Left lung (tissue), 10 donors: ENCODE measurements around the gene BAG3. TPM values are rescaled to one million over a fixed set of nuclear protein-coding genes. Genes with fewer than 3 reads are reported as not detected.

Source experiments
- ATAC-seq: fragments of 200-7000 bp; cut with Tn5 transposase; one replicate; pipeline ENCODE4 v1.9.1; 2020; ENCODE audit warnings: moderate library complexity
- DNase-seq, 4 donors: peaks; one replicate each; pipeline ENCODE4 v3.0.0-alpha.2; 2013 to 2020
- H3K27ac ChIP-seq, 2 donors: fragments of 200-600 bp; sonication (generic) in 1 of 2; one replicate each; pipeline versions ENCODE4 v1.5.0 to v1.8.0; 2020 to 2021
- H3K27me3 ChIP-seq, 2 donors: fragments of 200-600 bp; sonication (generic) in 1 of 2; one replicate each; pipeline versions ENCODE4 v1.5.0 to v1.8.0; 2020 to 2021
- H3K36me3 ChIP-seq, 2 donors: fragments of 200-600 bp; sonication (generic) in 1 of 2; one replicate each; pipeline versions ENCODE4 v1.5.0 to v1.8.0; 2020 to 2021
- H3K4me1 ChIP-seq, 2 donors: fragments of 200-600 bp; one replicate each; pipeline ENCODE4 v1.8.0; 2021
- H3K4me3 ChIP-seq, 2 donors: fragments of 200-600 bp; sonication (generic) in 1 of 2; one replicate each; pipeline versions ENCODE4 v1.5.0 to v1.8.0; 2020 to 2021; ENCODE audit warnings: mild to moderate bottlenecking in 1 of 2
- H3K9me3 ChIP-seq, 2 donors: fragments of 200-600 bp; sonication (generic) in 1 of 2; one replicate each; pipeline versions ENCODE4 v1.5.0 to v1.8.0; 2020 to 2021
- CTCF ChIP-seq, 2 donors: fragments of 200-600 bp; sonication (generic) in 1 of 2; IDR thresholded peaks; one replicate each; pipeline versions ENCODE4 v1.5.0 to v1.8.0; 2021; ENCODE audit warnings: antibody characterized with exemption in 2 of 2
- intact Hi-C, 2 donors: fragments of 100-400 bp; cut with DNase I; formaldehyde crosslinking; loops; one replicate each; pipeline versions ENCODE4 v1.11.2 to v1.14.2; 2022
- polyA plus RNA-seq, 6 donors: library from polyadenylated mRNA; unstranded; fragments of 120-200 nt; gene quantifications; one replicate each; pipeline ENCODE4 v1.2.1, GENCODE V29; 2013; ENCODE audit not compliant: insufficient read length in 6 of 6
- total RNA-seq, 2 donors: library from RNA; stranded (reverse); fragmentation: NEBNext Ultra II Directional; extraction: Animal tissue kit (Norgen Biotek cat#: 25700); gene quantifications; one replicate each; pipeline ENCODE4 v1.2.1, GENCODE V29; 2021
- donor health status: DM: no; HTN: yes; CAD: no.
- donor health status: DM: no; HTN: no; CAD: no.

BAG3 gene
- total and polyA plus RNA-seq, 8 donors = 15.5 to 49.9 (median 19.6) TPM

- no peak overlapping the region for H3K4me3 ChIP-seq
- intact Hi-C loops = no loop called here
- no peaks in the 10 kb centered on the region for H3K27me3 ChIP-seq
- H3K9me3 ChIP-seq = no peaks in the 10 kb centered on the region
- H3K4me1 ChIP-seq = peaks cover 11 to 36% of the 10 kb centered on the region in 2 donors
- ATAC-seq (no peak), DNase-seq (no peak)
- H3K36me3 ChIP-seq = peaks cover 3 to 55% of the 10 kb centered on the region in 2 donors
- no peak for TF ChIP-seq CTCF (IDR thresholded peaks at IDR 0.05)
- H3K27ac ChIP-seq = no peak overlapping the region
Measured at GRCh38 chr10:119669975-119670640, 18.9 kb downstream of the BAG3 start.

DNA sequence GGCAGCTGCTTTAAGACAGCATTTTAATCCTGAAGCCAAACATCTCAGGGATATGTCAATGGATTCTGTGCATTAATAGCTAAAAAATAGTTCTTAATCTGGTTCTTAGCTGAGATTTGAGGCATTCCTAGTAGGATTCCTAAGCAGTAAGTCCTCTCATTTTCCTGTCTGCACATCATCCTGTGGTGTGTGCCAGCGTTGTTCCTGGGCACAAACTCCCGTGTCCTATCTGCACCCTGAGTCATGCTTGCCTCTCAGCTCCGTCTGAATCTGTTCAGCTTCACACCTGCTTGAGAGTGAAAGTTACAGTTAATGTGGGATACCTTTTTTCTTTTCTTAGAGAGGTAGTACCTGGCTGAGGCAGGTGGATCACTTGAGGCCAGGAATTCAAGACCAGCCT is 19.5 kb downstream of the BAG3 start:
- H3K27ac ChIP-seq = no peak overlapping the region
- no peak for DNase-seq
- peaks cover 3 to 58% of the 10 kb centered on the region in 2 donors for H3K36me3 ChIP-seq
- intact Hi-C loops = no loop called here
- H3K4me3 ChIP-seq = no peak overlapping the region
- no peak for TF ChIP-seq CTCF (IDR thresholded peaks at IDR 0.05)
- no peak for ATAC-seq
- peaks cover 11 to 31% of the 10 kb centered on the region in 2 donors for H3K4me1 ChIP-seq
- H3K27me3 ChIP-seq = no peaks in the 10 kb centered on the region
- H3K9me3 ChIP-seq = no peaks in the 10 kb centered on the region

- no peak overlapping the region for H3K27ac ChIP-seq
- no peaks in the 10 kb centered on the region for H3K27me3 ChIP-seq
- no peak overlapping the region for H3K4me3 ChIP-seq
- H3K9me3 ChIP-seq = no peaks in the 10 kb centered on the region
- intact Hi-C loops = no loop called here
- no peak for ATAC-seq
- TF ChIP-seq CTCF (IDR thresholded peaks at IDR 0.05) = no peak
- H3K4me1 ChIP-seq = peaks cover 7 to 24% of the 10 kb centered on the region in 2 donors
- no peak for DNase-seq
- peaks cover 3 to 63% of the 10 kb centered on the region in 2 donors for H3K36me3 ChIP-seq
Measured at GRCh38 chr10:119671381-119671780, 20.2 kb downstream of the BAG3 start.

- intact Hi-C loops = no loop called here
- Histone ChIP-seq H3K27ac (no peak overlapping the region), H3K36me3 (peaks cover 3 to 72% of the 10 kb centered on the region in 2 donors), H3K9me3 (no peaks in the 10 kb centered on the region), H3K4me1 (peaks cover 7 to 15% of the 10 kb centered on the region in 2 donors), H3K27me3 (no peaks in the 10 kb centered on the region), H3K4me3 (no peak overlapping the region)
- ATAC-seq (no peak), DNase-seq (no peak)
- no peak for TF ChIP-seq CTCF (IDR thresholded peaks at IDR 0.05)
Measured at GRCh38 chr10:119672291-119672690, 21.1 kb downstream of the BAG3 start.

GRCh38 chr10:119673271-119673670 is 22.1 kb downstream of the BAG3 start:
- TF ChIP-seq CTCF (IDR thresholded peaks at IDR 0.05) = no peak
- intact Hi-C loops = no loop called here
- no peak overlapping the region for H3K4me3 ChIP-seq
- no peak for ATAC-seq
- peaks cover 3 to 82% of the 10 kb centered on the region in 2 donors for H3K36me3 ChIP-seq
- H3K9me3 ChIP-seq = no peaks in the 10 kb centered on the region
- no peak for DNase-seq
- peaks cover 2 to 5% of the 10 kb centered on the region in 2 donors for H3K4me1 ChIP-seq
- no peaks in the 10 kb centered on the region for H3K27me3 ChIP-seq
- no peak overlapping the region for H3K27ac ChIP-seq
